Measurements from ENCODE around the gene PTAFR. TPM values are rescaled to one million over a fixed set of nuclear protein-coding genes. Genes with fewer than 3 reads are reported as not detected.

The PTAFR gene
- polyA plus RNA-seq, 1 experiment, result 0.12 TPM

DNA sequence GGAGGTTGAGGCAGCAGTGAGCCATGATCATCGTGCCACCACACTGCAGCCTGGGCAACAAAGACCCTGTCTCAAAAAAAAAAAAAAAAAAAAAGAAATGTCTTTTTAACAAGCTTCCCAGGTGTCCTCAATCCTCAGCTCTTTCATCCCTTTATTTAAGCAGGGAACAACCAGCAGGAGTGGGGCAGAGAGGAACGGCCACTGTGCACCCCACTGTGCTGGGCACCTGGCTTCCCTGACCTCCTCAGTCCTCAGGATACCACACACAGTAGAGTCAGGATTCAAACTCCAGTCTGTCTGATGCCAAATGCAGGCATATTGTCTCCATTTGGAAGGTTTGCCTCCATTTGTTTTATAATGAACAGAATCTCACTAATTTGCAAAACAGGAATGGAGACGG lies 19.8 kb upstream of the PTAFR start:
- Histone ChIP-seq H3K27ac (ENCODE audit: low read depth, low read length) (no peak overlapping the region), H3K27me3 (ENCODE audit: control insufficient read depth, insufficient read depth, low read length) (no peaks in the 10 kb centered on the region), H3K9me3 (ENCODE audit: control insufficient read depth, insufficient read depth, low read length) (no peaks in the 10 kb centered on the region), H3K4me3 (ENCODE audit: low read depth, low read length) (no peak overlapping the region)
- ChIA-PET POLR2A (interaction anchor here (0.6 kb wide), 3 partner anchors 40 to 120 kb away, joined by 3 to 8 read pairs (median 4); partner anchors contain the start of gene ATP5IF1), CTCF (interaction anchor here (0.5 to 2.1 kb wide), 4 partner anchors 12 to 112 kb away, joined by 4 to 8 read pairs (median 4); no protein-coding TSS in a partner anchor)
- no peak for TF ChIP-seq CTCF (IDR thresholded peaks at IDR 0.05; ENCODE audit: low read depth, low read length)
- no peak for DNase-seq (ENCODE audit: low read depth, low spot score)

DNA sequence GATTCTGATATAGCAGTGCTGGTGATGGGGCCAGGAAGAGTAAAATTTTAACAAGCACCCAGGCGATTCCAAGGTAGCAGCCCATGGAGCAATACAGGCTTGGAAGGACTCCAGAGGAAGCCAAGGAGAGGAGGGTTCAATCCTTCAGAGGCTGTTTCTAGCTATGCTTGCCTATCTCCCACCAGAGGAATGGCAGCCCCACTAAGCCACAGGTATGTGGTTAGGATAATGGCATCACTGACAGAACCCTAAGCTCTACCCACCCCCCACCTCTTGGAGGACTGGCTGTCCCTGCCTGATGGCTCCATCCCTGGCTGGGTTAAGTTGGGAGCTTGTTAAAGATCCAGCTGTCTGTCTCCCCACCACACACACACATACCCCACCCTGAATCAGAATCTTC lies 19.3 kb upstream of the PTAFR start:
- CTCF ChIA-PET, result interaction anchor here (1.5 to 2.1 kb wide), 2 partner anchors 13 to 104 kb away, joined by 5 to 8 read pairs; no protein-coding TSS in a partner anchor
- Histone ChIP-seq H3K27ac (ENCODE audit: low read depth, low read length) (no peak overlapping the region), H3K27me3 (ENCODE audit: control insufficient read depth, insufficient read depth, low read length) (no peaks in the 10 kb centered on the region), H3K9me3 (ENCODE audit: control insufficient read depth, insufficient read depth, low read length) (no peaks in the 10 kb centered on the region), H3K4me3 (ENCODE audit: low read depth, low read length) (no peak overlapping the region)
- DNase-seq (ENCODE audit: low read depth, low spot score), result no peak
- POLR2A ChIA-PET, result interaction anchor here (0.7 kb wide), 1 partner anchor 101 kb away, joined by 6 read pairs; no protein-coding TSS in a partner anchor
- TF ChIP-seq CTCF (IDR thresholded peaks at IDR 0.05; ENCODE audit: low read depth, low read length), result no peak

- no peaks in the 10 kb centered on the region for H3K27me3 ChIP-seq (ENCODE audit: control insufficient read depth, insufficient read depth, low read length)
- ChIA-PET CTCF (interaction anchor here (0.8 to 1.9 kb wide), 2 partner anchors 14 to 103 kb away, joined by 3 to 4 read pairs; no protein-coding TSS in a partner anchor), POLR2A (no interaction called here)
- no peak overlapping the region for H3K27ac ChIP-seq (ENCODE audit: low read depth, low read length)
- H3K4me3 ChIP-seq (ENCODE audit: low read depth, low read length), result no peak overlapping the region
- H3K9me3 ChIP-seq (ENCODE audit: control insufficient read depth, insufficient read depth, low read length), result no peaks in the 10 kb centered on the region
- TF ChIP-seq CTCF (IDR thresholded peaks at IDR 0.05; ENCODE audit: low read depth, low read length), result no peak
- DNase-seq (ENCODE audit: low read depth, low spot score), result no peak
Measured at GRCh38 chr1:28194326-28195035, 18.0 kb upstream of the PTAFR start.

- no peak overlapping the region for H3K27ac ChIP-seq (ENCODE audit: low read depth, low read length)
- DNase-seq (ENCODE audit: low read depth, low spot score), result no peak
- H3K27me3 ChIP-seq (ENCODE audit: control insufficient read depth, insufficient read depth, low read length), result no peaks in the 10 kb centered on the region
- POLR2A ChIA-PET, result no interaction called here
- CTCF ChIA-PET, result interaction anchor here (1.9 to 3.6 kb wide), 2 partner anchors 15 to 102 kb away, joined by 4 to 21 read pairs; no protein-coding TSS in a partner anchor
- TF ChIP-seq CTCF (IDR thresholded peaks at IDR 0.05; ENCODE audit: low read depth, low read length), result no peak
- H3K4me3 ChIP-seq (ENCODE audit: low read depth, low read length), result no peak overlapping the region
- no peaks in the 10 kb centered on the region for H3K9me3 ChIP-seq (ENCODE audit: control insufficient read depth, insufficient read depth, low read length)
Measured at GRCh38 chr1:28193701-28194161, 17.2 kb upstream of the PTAFR start.

GRCh38 chr1:28190996-28191645 lies 14.6 kb upstream of the PTAFR start:
- H3K27ac ChIP-seq (ENCODE audit: low read depth, low read length), result peak overlapping the region; percentile 55
- H3K27me3 ChIP-seq (ENCODE audit: control insufficient read depth, insufficient read depth, low read length), result no peaks in the 10 kb centered on the region
- no peak for TF ChIP-seq CTCF (IDR thresholded peaks at IDR 0.05; ENCODE audit: low read depth, low read length)
- ChIA-PET POLR2A (no interaction called here), CTCF (interaction anchor here (1.9 to 3.6 kb wide), 2 partner anchors 18 to 100 kb away, joined by 4 to 21 read pairs; no protein-coding TSS in a partner anchor)
- H3K9me3 ChIP-seq (ENCODE audit: control insufficient read depth, insufficient read depth, low read length), result no peaks in the 10 kb centered on the region
- H3K4me3 ChIP-seq (ENCODE audit: low read depth, low read length), result no peak overlapping the region
- DNase-seq (ENCODE audit: low read depth, low spot score), result no peak

All from AG04450 (cell line).